H1 (cell line): Measurements from ENCODE around the gene TRHDE. TPM values are rescaled to one million over a fixed set of nuclear protein-coding genes. Genes with fewer than 3 reads are reported as not detected.

Experiments
- CTCF ChIA-PET: fragments of 300-600 bp; sonication (Branson Sonifier 250); formaldehyde crosslinking; loops from one replicate; lab custom pipeline; 2021; ENCODE audit not compliant: partially characterized antibody; lab: Charles Lee
- POLR2A ChIA-PET: fragments of 300-600 bp; sonication (Branson Sonifier 250); formaldehyde crosslinking; loops from one replicate; lab custom pipeline; 2021; ENCODE audit warnings: inconsistent platforms; ENCODE audit not compliant: partially characterized antibody; lab: Charles Lee
- DNase-seq, 2 experiments: peaks; one replicate each; pipeline versions ENCODE4 v3.0.0 to v3.0.0-alpha.2; 2010 to 2022; ENCODE audit warnings: low spot score in 2 of 2, low read depth in 1 of 2, mixed read lengths in 1 of 2
- FAIRE-seq: peaks from 2 replicates; lab custom pipeline; 2011; peaks lifted over from hg19 to GRCh38; lab: Jason Lieb, UNC
- H2AFZ ChIP-seq: 2 replicates; pipeline ENCODE4 v1.8.1; 2012; ENCODE audit warnings: low read length, inconsistent platforms
- H2AK5ac ChIP-seq: 2 replicates; pipeline ENCODE4 v1.6.1; 2013; ENCODE audit warnings: low read depth, low read length
- H2BK120ac ChIP-seq: replicated peaks from 2 replicates; pipeline ENCODE3; 2013; ENCODE audit warnings: low read depth, low read length, inconsistent platforms
- H2BK12ac ChIP-seq: 2 replicates; pipeline ENCODE4 v1.6.1; 2013; ENCODE audit warnings: low read depth, low read length
- H2BK15ac ChIP-seq: 2 replicates; pipeline ENCODE4 v1.6.1; 2013; ENCODE audit warnings: low read length
- H2BK20ac ChIP-seq: 2 replicates; pipeline ENCODE4 v1.6.1; 2013; ENCODE audit warnings: low read length
- H2BK5ac ChIP-seq: 2 replicates; pipeline ENCODE4 v1.6.1; 2013; ENCODE audit warnings: low read depth, low read length
- H3K14ac ChIP-seq: 2 replicates; pipeline ENCODE4 v1.6.1; 2013; ENCODE audit warnings: inconsistent platforms; ENCODE audit not compliant: insufficient read length
- H3K18ac ChIP-seq: 2 replicates; pipeline ENCODE4 v1.6.1; 2013; ENCODE audit warnings: low read length; ENCODE audit errors: extremely low read depth
- H3K23ac ChIP-seq: 2 replicates; pipeline ENCODE4 v1.6.1; 2013; ENCODE audit warnings: inconsistent platforms; ENCODE audit not compliant: insufficient read length
- H3K23me2 ChIP-seq: 2 replicates; pipeline ENCODE4 v1.6.1; 2013; ENCODE audit warnings: low read depth, low read length
- H3K27ac ChIP-seq: 2 replicates; pipeline ENCODE4 v1.6.1; 2011; ENCODE audit warnings: low read depth, low read length, inconsistent platforms
- H3K27me3 ChIP-seq, 4 experiments: replicated peaks in 1 of 4; 1 replicate in 1 of 4; 2 replicates in 3 of 4; pipeline versions ENCODE4 v1.6.1 to v1.8.1; 2011 to 2013; ENCODE audit warnings: low read length in 3 of 4, mild to moderate bottlenecking in 3 of 4, inconsistent platforms in 2 of 4, mixed read lengths in 2 of 4, moderate library complexity in 1 of 4; ENCODE audit not compliant: control insufficient read depth in 3 of 4, insufficient read depth in 3 of 4; ENCODE audit errors: extremely low read depth in 1 of 4
- H3K36me3 ChIP-seq, 4 experiments: 2 replicates each; pipeline versions ENCODE4 v1.6.1 to v1.8.1; 2011 to 2013; ENCODE audit warnings: mild to moderate bottlenecking in 4 of 4, low read length in 3 of 4, moderate library complexity in 2 of 4, control low read depth in 1 of 4, inconsistent platforms in 1 of 4; ENCODE audit not compliant: insufficient read depth in 4 of 4, control insufficient read depth in 2 of 4
- H3K4ac ChIP-seq: replicated peaks from 2 replicates; pipeline ENCODE3; 2013; ENCODE audit warnings: low read length, low read depth, mixed read lengths, inconsistent platforms; ENCODE audit not compliant: insufficient read length
- H3K4me1 ChIP-seq, 4 experiments: replicated peaks in 1 of 4; 1 replicate in 1 of 4; 2 replicates in 3 of 4; pipeline versions ENCODE4 v1.6.1 to v1.8.1; 2011 to 2013; ENCODE audit warnings: low read length in 3 of 4, inconsistent platforms in 2 of 4, mixed read lengths in 1 of 4; ENCODE audit not compliant: insufficient read depth in 4 of 4, control insufficient read depth in 3 of 4
- H3K4me2 ChIP-seq, 2 experiments: 2 replicates each; pipeline versions ENCODE4 v1.6.1 to v1.8.1; 2011 to 2013; ENCODE audit warnings: low read depth in 2 of 2, low read length in 2 of 2, control low read depth in 1 of 2, inconsistent platforms in 1 of 2, mild to moderate bottlenecking in 1 of 2; ENCODE audit not compliant: insufficient read depth in 1 of 2
- H3K4me3 ChIP-seq, 4 experiments: fragments of 200-600, 300-600 bp in 1 of 4; sonication (generic), shearing (Covaris generic), sonication (Bioruptor Twin) in 1 of 4; 2 replicates each; pipeline versions ENCODE4 v1.5.1 to v1.8.1; 2011 to 2016; ENCODE audit warnings: low read length in 4 of 4, low read depth in 3 of 4, control low read depth in 2 of 4, inconsistent platforms in 2 of 4, mild to moderate bottlenecking in 2 of 4, mixed read lengths in 1 of 4, moderate library complexity in 1 of 4; ENCODE audit not compliant: insufficient read depth in 2 of 4; ENCODE audit errors: extremely low read depth in 1 of 4
- H3K56ac ChIP-seq: replicated peaks from 2 replicates; pipeline ENCODE3; 2013; ENCODE audit warnings: low read depth, mild to moderate bottlenecking, mixed read lengths, low read length, inconsistent platforms; ENCODE audit not compliant: insufficient read length
- H3K79me1 ChIP-seq: 2 replicates; pipeline ENCODE4 v1.6.1; 2013; ENCODE audit warnings: low read depth, low read length, control low read depth
- H3K79me2 ChIP-seq, 2 experiments: 2 replicates each; pipeline versions ENCODE4 v1.6.1 to v1.8.1; 2012 to 2013; ENCODE audit warnings: low read length in 2 of 2, mild to moderate bottlenecking in 2 of 2, inconsistent platforms in 1 of 2; ENCODE audit not compliant: insufficient read depth in 2 of 2, control insufficient read depth in 1 of 2
- H3K9ac ChIP-seq, 4 experiments: replicated peaks in 1 of 4; 1 replicate in 1 of 4; 2 replicates in 3 of 4; pipeline versions ENCODE4 v1.6.1 to v1.8.1; 2011 to 2013; ENCODE audit warnings: low read depth in 3 of 4, low read length in 3 of 4, control low read depth in 2 of 4, mild to moderate bottlenecking in 2 of 4, moderate library complexity in 2 of 4, inconsistent platforms in 1 of 4; ENCODE audit errors: extremely low read depth in 1 of 4
- H3K9me3 ChIP-seq, 2 experiments: 2 replicates each; pipeline versions ENCODE4 v1.6.1 to v1.8.1; 2012 to 2013; ENCODE audit warnings: mild to moderate bottlenecking in 2 of 2, moderate library complexity in 2 of 2, control low read depth in 1 of 2, inconsistent platforms in 1 of 2, low read depth in 1 of 2, low read length in 1 of 2, mixed read lengths in 1 of 2; ENCODE audit not compliant: insufficient read depth in 2 of 2
- H4K20me1 ChIP-seq, 2 experiments: replicated peaks in 1 of 2; 2 replicates each; pipeline versions ENCODE3 to v1.8.1; 2011 to 2013; ENCODE audit warnings: inconsistent platforms in 2 of 2, low read length in 2 of 2, mild to moderate bottlenecking in 1 of 2; ENCODE audit not compliant: insufficient read depth in 2 of 2, control insufficient read depth in 1 of 2
- H4K5ac ChIP-seq: 2 replicates; pipeline ENCODE4 v1.6.1; 2013; ENCODE audit warnings: low read length, low read depth, mixed read lengths, inconsistent platforms; ENCODE audit not compliant: insufficient read length
- H4K8ac ChIP-seq: 2 replicates; pipeline ENCODE4 v1.8.0; 2013; ENCODE audit warnings: mild to moderate bottlenecking, moderate library complexity, low read length, inconsistent platforms; ENCODE audit not compliant: insufficient read depth; ENCODE audit errors: extremely low read depth
- H4K91ac ChIP-seq: replicated peaks from 2 replicates; pipeline ENCODE3; 2013; ENCODE audit warnings: low read length, mixed read lengths, inconsistent platforms; ENCODE audit not compliant: insufficient read length
- CEBPB ChIP-seq: IDR thresholded peaks from 2 replicates; pipeline ENCODE4 v1.6.1; 2012; ENCODE audit warnings: low read depth, low read length
- CTBP2 ChIP-seq: IDR thresholded peaks from 2 replicates; pipeline ENCODE4 v1.7.0; 2011; ENCODE audit warnings: borderline replicate concordance, mild to moderate bottlenecking, moderate library complexity, mixed read lengths, low read length; ENCODE audit not compliant: insufficient read depth, insufficient read length
- EP300 ChIP-seq, 2 experiments: IDR thresholded peaks; 1 replicate in 1 of 2; 2 replicates in 1 of 2; pipeline ENCODE4 v1.6.1; 2011 to 2012; ENCODE audit warnings: low read depth in 2 of 2, low read length in 2 of 2, mild to moderate bottlenecking in 2 of 2, borderline replicate concordance in 1 of 2, inconsistent platforms in 1 of 2, moderate library complexity in 1 of 2
- EZH2 ChIP-seq: fragments of 200-600 bp; sonication (generic); IDR thresholded peaks from 2 replicates; pipeline ENCODE4 v1.7.1; 2012; ENCODE audit warnings: low read depth, mild to moderate bottlenecking, moderate library complexity, low read length, inconsistent platforms; ENCODE audit not compliant: severe bottlenecking
- JUND ChIP-seq: IDR thresholded peaks from 2 replicates; pipeline ENCODE4 v1.6.1; 2011; ENCODE audit warnings: mild to moderate bottlenecking, improper control_type of control experiment, low read length
- KDM5A ChIP-seq: fragments of 200-600 bp; IDR thresholded peaks from 2 replicates; pipeline ENCODE4 v1.7.1; 2012; ENCODE audit warnings: mild to moderate bottlenecking, low read length, inconsistent platforms, mixed read lengths
- MAX ChIP-seq: IDR thresholded peaks from 2 replicates; pipeline ENCODE4 v1.6.1; 2012; ENCODE audit warnings: inconsistent platforms
- RAD21 ChIP-seq, 2 experiments: IDR thresholded peaks in 1 of 2; conservative IDR thresholded peaks in 1 of 2; 2 replicates each; pipeline ENCODE4 v1.6.1; 2011; ENCODE audit warnings: low read depth in 2 of 2, low read length in 2 of 2, improper control_type of control experiment in 1 of 2, inconsistent platforms in 1 of 2, mild to moderate bottlenecking in 1 of 2, moderate library complexity in 1 of 2
- SIRT6 ChIP-seq: IDR thresholded peaks from one replicate; pipeline ENCODE4 v1.7.1; 2012; ENCODE audit warnings: low read length, inconsistent platforms
- SP2 ChIP-seq: IDR thresholded peaks from 2 replicates; pipeline ENCODE4 v1.6.1; 2012; ENCODE audit warnings: mild to moderate bottlenecking, low read length, inconsistent platforms
- SP4 ChIP-seq: IDR thresholded peaks from 2 replicates; pipeline ENCODE4 v1.6.1; 2012; ENCODE audit warnings: low read length, inconsistent platforms
- TCF12 ChIP-seq: IDR thresholded peaks from 2 replicates; pipeline ENCODE4 v1.6.1; 2011; ENCODE audit warnings: low read depth, mild to moderate bottlenecking, low read length
- TEAD4 ChIP-seq: IDR thresholded peaks from 2 replicates; pipeline ENCODE4 v1.6.1; 2012; ENCODE audit warnings: low read depth, low read length, inconsistent platforms, mixed read lengths
- ZNF274 ChIP-seq: IDR thresholded peaks from 2 replicates; pipeline ENCODE4 v1.7.0; 2012; ENCODE audit warnings: low read length, borderline replicate concordance; ENCODE audit errors: extremely low read depth
- polyA plus RNA-seq, 7 experiments: library from polyadenylated mRNA; depleted of rRNA in 3 of 7; stranded (reverse) in 5 of 7; unstranded in 2 of 7; fragments of >200 nt in 5 of 7; fragments of 200-250 nt in 2 of 7; gene quantifications; 1 replicate in 5 of 7; 2 replicates in 1 of 7; 4 replicates in 1 of 7; pipeline versions ENCODE4 v1.2.1 to v1.2.3, GENCODE V29; 2011 to 2013; ENCODE audit warnings: missing spikeins in 2 of 7, mixed read lengths in 2 of 7
- total RNA-seq: library from RNA; stranded (reverse); fragmentation: NEBNext Ultra II Directional; extraction: Animal tissue kit (Norgen Biotek cat#: 25700); gene quantifications from 2 replicates; pipeline ENCODE4 v1.2.1, GENCODE V29; 2021

Gene TRHDE
- total and polyA plus RNA-seq, 2 of the 8 experiments (the other 6 are each of a cell fraction or from before 2014, with no cell fraction given), result 1.3 to 5.0 TPM

- Histone ChIP-seq H4K20me1 (no peaks in the 10 kb centered on the region), H2BK5ac (no peak overlapping the region), H3K79me1 (no peaks in the 10 kb centered on the region), H3K23me2 (no peaks in the 10 kb centered on the region), H3K4ac (no peak overlapping the region), H3K27ac (no peak overlapping the region), H2BK12ac (no peak overlapping the region), H3K4me3 (no peak overlapping the region), H4K5ac (no peak overlapping the region), H3K79me2 (no peaks in the 10 kb centered on the region), H2AFZ (no peak overlapping the region), H3K9ac (no peak overlapping the region), H2AK5ac (no peak overlapping the region), H3K56ac (no peak overlapping the region), H2BK15ac (no peak overlapping the region), H3K23ac (no peak overlapping the region), H3K4me1 (peaks cover 0 to 2% (median 0%) of the 10 kb centered on the region in 4 experiments; a peak in 1 of 7 replicates), H3K36me3 (no peaks in the 10 kb centered on the region), H3K9me3 (no peaks in the 10 kb centered on the region), H3K14ac (no peak overlapping the region), H2BK20ac (no peak overlapping the region), H4K91ac (no peak overlapping the region), H3K27me3 (no peaks in the 10 kb centered on the region), H2BK120ac (no peak overlapping the region), H3K18ac (no peak overlapping the region), H3K4me2 (no peak overlapping the region), H4K8ac (no peak overlapping the region)
- CTCF ChIA-PET, result no interaction called here
- POLR2A ChIA-PET, result no interaction called here
- DNase-seq, result no peak
- no peak for FAIRE-seq
- TF ChIP-seq CEBPB, result no peak
- no peak for TF ChIP-seq EP300 (IDR thresholded peaks at IDR 0.05; ENCODE audit: borderline replicate concordance in 1 of 2, low read depth in 2 of 2, low read length in 2 of 2)
- no peak for TF ChIP-seq CTBP2
- TF ChIP-seq SP4, result no peak
- no peak for TF ChIP-seq KDM5A
- no peak for TF ChIP-seq SIRT6
- no peak for TF ChIP-seq JUND
- no peak for TF ChIP-seq ZNF274
- TF ChIP-seq TCF12, result no peak
- no peak for TF ChIP-seq SP2
- TF ChIP-seq TEAD4, result no peak
- no peak for TF ChIP-seq EZH2
- no peak for TF ChIP-seq RAD21 (IDR thresholded peaks at IDR 0.05 in 1 of 2, conservative IDR thresholded peaks at IDR 0.05 in 1 of 2; ENCODE audit: low read depth in 2 of 2, low read length in 2 of 2)
- TF ChIP-seq MAX, result no peak
Measured at GRCh38 chr12:72464471-72464870, 192.3 kb downstream of the TRHDE start.
